ENCODE data around the gene TTC24.

GRCh38 chr1:156552518-156552917, 27.0 kb upstream of the TTC24 start:
- TF ChIP-seq, protein P1, sequence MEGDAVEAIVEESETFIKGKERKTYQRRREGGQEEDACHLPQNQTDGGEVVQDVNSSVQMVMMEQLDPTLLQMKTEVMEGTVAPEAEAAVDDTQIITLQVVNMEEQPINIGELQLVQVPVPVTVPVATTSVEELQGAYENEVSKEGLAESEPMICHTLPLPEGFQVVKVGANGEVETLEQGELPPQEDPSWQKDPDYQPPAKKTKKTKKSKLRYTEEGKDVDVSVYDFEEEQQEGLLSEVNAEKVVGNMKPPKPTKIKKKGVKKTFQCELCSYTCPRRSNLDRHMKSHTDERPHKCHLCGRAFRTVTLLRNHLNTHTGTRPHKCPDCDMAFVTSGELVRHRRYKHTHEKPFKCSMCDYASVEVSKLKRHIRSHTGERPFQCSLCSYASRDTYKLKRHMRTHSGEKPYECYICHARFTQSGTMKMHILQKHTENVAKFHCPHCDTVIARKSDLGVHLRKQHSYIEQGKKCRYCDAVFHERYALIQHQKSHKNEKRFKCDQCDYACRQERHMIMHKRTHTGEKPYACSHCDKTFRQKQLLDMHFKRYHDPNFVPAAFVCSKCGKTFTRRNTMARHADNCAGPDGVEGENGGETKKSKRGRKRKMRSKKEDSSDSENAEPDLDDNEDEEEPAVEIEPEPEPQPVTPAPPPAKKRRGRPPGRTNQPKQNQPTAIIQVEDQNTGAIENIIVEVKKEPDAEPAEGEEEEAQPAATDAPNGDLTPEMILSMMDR (IDR thresholded peaks at IDR 0.05; ENCODE audit: low read depth, low read length, poor library complexity, severe bottlenecking) = no peak
- TF ChIP-seq EZH2phosphoT487 (IDR thresholded peaks at IDR 0.05; ENCODE audit: borderline replicate concordance, low read length) = no peak

Data from DOHH2 (cell line).